HG03432 (cell line): ENCODE measurements around the gene CACNG3.
"Not testable (repeated sequence)": the region's sequence is repeated elsewhere in the genome, so short reads cannot be mapped to it uniquely, and the experiment has no call there.

Source experiments
- ATAC-seq: cut with Tn5 transposase; IDR thresholded peaks from one replicate; pipeline ENCODE4 v1.9.1; 2021; ENCODE audit warnings: mild to moderate bottlenecking, moderate library complexity; ENCODE audit not compliant: unreplicated experiment

The CACNG3 gene

DNA sequence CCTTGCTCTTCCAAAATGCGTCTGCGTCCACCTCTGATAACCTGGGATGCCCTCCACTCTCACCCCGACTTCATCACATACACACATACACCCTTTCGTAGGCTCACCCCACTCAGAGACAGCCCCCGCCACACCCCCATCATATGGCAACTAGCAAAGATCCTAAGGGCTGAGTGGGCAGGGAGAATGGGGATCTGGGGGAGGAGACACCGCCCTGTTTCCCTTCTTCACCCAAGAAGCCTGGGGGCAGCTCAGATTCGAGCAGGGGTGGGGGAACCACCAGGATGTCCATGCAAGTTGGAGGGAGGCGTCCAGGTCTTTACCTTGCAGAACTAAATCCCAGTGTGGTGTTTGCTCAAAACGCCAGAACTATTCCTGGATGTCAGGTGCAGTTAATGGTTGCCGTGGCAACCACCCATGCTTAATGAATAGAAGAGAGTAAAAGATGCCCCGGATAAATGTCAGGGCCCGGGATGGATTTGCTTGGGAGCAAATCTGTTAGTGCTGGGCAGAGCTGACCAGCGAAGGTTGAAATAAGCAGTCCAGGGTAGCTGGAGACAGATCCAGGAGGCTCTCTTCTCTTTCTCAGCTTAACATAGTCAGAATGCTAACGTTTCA is 72.8 kb downstream of the CACNG3 start:
- ATAC-seq = no peak

DNA sequence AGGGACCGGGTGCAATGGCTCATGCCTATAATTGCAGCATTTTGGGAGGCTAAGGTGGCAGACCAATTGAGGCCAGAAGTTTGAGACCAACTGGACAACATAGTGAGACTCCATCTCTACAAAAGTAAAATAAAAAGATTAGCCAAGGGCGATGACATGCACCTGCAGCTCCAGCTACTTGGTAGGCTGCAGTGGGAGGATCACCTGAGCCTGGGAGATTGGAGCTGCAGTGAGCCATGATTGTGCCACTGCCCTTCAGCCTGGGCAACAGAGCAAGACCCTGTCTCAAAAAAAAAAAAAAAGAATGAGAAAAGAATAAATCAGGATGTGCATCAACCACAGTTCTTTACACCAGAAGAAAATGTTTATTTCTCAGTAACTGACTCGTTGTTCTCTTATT is 76.0 kb downstream of the CACNG3 start:
- ATAC-seq = no peak

DNA sequence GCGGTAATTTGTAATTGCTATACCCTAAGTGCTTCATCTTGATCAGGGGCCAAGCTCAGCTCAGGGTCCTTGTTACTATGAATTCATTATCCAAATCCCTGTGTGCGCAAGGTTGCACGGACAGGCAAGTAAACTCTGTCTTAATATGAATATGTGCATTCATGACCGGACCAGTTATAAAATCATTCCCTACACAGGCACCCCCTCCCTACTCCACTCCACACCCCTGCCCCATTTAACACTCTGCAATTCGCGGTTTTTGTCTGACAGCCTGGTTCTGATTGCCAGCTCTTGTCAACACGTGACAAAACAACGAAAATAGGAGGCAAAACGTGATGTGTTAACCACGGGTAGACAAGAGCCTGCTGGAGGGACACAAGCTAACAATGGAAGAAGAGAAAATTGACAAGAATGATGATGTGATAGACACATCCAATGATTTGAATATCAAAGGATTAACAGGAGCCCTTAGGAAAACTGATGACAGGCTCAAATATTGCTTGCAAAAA is 76.5 kb downstream of the CACNG3 start:
- no peak for ATAC-seq

DNA sequence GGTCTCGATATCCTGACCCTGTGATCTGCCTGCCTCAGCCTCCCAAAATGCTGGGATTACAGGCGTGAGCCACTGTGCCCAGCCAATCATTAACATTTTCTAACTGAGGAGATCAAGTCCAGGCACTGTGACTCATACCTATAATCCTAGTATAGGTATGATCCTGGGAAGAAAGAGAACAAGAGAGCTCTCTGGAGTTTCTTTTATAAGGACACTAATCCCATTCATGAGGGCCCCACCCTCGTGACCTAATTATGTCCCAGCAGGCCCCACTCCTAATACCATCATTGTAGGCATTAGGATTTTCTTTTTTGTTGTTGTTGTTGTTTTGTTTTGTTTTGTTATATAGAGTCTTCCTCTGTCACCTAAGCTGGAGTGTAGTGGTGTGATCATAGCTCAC is 80.4 kb downstream of the CACNG3 start:
- ATAC-seq = no peak

DNA sequence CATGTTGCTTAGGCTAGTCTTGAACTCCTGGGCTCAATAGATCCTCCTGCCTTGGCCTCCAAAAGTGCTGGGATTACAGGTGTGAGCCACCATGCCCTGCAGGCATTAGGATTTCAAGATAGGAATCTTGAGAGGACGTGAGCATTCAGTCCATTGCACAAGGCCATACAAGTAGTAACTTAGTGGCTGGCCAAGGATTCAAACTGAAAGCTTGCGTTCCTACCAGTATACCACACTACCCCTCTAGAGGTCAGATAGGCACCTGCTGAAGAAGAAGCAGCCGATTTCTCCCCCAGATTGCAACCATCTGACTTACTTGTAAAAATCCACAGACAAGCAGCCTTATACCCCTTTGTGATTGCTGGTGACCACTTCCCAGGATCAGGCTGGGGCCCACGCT is 80.9 kb downstream of the CACNG3 start:
- no peak for ATAC-seq

DNA sequence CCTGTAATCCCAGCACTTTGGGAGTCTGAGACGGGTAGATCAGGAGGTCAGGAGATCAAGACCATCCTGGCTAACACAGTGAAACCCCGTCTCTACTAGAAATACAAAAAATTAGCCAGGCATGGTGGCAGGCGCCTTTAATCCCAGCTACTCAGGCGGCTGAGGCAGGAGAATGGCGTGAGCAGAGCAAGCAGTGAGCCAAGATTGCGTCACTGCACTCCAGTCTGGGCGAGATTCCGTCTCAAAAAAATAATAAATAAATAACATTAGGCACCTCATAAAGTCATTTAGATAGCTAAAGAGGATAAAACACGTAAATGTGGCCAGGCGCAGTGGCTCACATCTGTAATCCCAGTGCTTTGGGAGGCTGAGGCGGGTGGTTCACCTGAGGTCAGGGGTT is 87.7 kb downstream of the CACNG3 start:
- not testable (repeated sequence) for ATAC-seq

DNA sequence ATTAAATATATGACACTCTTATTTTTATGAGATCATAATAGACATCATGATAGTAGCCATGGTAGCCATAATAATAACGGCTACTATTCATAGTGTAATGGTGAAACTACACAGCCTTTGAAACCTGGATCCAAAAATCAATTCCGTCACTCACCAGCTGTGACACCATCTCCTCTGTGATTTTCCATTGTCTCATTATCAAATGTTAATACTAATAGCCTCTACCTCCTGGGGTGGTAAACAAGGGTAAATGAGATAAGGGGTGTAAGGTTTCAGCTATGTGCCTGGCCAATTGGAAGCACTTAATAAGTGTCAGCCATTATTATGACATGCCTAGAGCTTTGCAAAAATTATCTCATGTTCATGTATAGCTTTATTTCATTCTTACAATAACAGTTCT is 88.6 kb downstream of the CACNG3 start:
- no peak for ATAC-seq

DNA sequence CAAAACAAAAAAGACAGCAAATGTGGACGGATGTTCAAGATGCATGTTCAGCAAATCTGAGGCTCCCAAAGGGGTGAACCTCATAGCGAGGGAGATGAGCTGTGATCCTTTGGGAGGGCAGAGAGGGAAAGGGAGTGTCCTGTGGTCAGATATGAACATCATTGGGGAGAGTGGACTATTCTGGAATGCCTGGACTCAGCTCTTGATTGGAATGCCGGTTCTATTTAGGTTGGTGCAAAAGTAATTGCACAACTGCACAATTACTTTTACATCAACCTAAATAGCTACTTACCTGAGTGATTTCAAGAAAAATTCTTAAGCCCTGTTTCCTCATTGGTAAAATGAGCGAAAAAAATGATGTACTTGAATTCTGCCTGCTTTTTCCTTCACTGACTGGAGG is 89.6 kb downstream of the CACNG3 start:
- no peak for ATAC-seq

DNA sequence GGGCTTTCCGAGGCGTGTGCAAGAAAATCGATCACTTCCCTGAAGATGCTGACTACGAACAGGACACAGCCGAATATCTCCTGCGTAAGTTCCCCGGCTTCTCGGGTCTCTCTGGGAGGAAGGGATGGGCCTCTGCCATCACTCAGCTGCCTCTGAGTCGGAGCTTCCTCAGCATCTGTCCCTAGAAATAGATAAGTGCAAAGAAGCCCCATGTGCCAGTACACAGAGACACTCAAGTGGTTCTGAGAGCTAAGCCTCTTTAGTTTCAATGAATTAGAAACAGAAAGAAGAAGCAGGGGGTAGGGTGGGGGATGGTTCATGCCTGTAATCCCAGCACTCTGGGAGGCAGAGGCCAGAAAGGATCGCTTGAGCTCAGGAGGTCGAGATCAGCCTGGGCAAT is 90.6 kb downstream of the CACNG3 start:
- no peak for ATAC-seq

DNA sequence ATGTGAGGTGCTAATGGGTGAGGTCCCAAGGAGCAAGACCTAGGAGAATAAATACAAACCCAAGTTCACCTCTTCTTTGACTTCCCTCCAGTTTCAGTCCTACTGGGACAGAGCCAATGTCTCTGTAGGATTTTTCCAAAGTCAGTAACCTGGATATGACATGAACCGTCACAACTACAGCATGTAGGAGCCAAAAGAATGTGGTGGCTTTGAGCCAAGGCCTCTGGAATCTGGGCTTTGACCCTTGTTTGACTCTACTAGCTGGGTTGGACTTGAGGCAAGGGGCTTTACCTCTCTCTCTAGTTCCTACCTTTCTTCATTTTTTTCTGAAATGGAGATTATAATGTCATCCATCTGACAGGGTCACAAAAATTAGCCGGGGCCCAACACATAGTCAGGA is 91.4 kb downstream of the CACNG3 start:
- ATAC-seq = no peak

DNA sequence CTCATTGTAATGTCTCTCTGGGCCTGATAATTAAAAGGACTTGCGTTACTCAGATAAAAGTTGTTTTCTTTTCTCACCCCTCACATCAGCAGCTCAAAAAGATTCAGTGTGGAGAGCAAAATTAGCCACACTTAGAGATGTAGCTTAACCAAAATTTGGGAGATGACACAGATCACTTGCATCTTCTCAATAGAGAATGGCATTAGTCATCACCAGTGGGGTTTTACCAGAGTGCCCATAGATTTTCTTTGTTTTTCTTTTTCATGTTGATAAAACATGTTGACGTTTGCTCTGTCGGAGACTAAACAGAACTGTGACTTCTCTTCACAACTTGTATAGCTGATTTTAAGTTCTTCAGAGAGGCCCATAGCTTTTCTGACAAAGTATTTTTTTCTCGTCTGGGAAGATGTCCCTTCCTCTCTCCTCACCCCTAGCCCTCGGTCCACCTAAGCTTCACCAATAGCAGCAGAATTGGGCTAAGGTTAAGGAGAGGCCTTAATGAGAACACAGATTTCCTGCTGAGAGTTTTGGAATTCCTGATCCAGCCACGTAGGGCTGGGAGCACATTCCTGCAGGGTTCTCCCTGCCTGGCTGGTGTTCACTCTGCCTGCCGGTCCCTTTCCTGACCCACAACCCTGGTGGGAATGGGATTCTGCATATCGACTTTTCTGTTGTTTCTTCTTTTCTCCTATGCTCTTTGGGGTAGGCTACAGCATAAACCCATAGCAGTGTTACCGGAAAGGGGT is 92.6 kb downstream of the CACNG3 start:
- ATAC-seq = no peak

DNA sequence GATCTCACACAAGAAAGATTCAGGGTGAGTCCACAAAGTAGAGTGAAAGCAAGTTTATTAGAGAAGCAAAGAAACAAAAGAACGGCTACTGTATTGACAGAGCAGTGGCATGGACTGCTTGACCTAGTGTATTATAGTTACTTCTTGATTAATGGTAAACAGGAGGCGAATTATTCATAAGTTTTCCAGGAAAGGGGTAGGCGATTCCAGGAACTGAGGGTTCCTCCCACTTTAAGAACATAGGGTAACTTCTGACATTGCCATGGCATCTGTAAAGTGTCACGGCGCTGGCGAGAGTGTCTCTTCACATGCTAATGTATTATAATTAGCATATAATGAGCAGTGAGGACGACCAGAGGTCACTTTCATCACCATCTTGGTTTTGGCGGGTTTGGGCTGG is 93.2 kb downstream of the CACNG3 start:
- ATAC-seq = no peak

DNA sequence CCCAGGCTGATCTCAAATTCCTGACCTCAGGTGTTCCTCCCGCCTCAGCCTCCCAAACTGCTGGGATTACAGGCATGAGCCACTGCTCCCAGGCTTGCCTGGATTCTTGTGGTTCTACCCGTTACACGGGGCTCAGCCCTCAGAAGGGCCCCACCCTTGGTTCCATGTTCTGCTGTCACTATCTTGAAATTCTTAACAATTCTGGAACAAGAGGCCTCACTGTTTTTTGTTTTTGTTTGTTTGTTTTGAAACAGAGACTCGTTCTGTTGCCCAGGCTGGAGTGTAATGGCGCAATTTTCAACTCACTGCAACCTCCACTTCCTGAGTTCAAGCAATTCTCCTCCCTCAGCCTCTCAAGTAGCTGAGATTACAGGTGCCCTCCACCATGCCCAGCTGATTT is 96.6 kb downstream of the CACNG3 start:
- ATAC-seq = no peak

DNA sequence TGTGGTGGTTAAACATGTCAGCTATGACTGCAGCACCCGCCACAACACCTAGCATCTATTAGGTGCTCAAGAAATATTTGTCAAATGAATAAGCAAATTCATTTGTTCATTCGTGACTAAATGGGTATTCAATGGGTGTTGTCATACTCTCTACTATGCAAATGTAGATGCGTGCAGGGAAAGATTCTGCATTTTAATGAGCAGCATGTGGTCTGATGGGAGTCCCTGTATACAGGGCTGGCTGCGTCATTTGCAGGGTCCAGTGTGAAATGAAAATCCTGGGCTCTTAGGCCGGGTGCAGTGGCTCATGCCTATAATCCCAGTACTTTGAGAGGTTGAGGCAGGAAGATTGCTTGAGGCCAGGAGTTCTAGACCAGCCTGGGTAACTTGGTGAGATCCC is 97.5 kb downstream of the CACNG3 start:
- no peak for ATAC-seq

DNA sequence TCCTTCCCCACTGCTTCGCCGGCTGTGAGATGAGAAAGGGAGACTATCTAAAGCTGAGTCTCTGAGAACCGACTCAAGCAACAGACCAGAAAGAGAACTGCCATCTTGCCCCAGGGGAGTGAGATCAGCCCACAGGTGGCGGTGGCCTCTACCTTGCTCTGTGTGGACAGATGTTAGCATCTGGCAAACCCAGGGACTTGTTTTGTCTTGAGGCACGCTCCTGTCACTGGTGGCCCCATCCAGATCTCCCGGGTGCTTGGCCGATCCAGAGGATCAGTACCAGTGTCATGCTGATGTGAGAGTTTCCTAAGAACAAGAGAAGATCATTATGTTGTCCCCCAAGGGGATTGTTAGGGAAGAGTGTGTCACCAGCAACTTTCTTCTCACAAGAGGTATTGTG is 101.4 kb downstream of the CACNG3 start:
- ATAC-seq = no peak

DNA sequence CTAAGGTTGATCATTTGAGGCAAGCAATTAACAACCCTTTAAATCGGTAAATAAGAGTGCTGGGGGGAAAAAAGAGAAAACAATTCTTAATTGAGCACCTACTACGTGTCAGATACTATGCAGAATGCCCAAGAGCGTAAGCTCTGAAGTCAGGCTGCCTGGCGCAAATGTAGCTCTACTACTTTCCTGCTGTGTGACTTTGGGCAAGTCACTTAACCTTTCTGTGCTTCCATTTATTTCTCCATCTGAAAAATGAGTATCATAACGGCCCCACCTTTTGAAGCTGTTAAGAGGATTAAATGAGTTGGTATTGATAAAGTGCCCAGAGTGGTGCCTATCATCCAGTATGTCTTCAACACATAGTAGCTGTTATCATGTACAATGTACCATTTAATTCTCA is 102.0 kb downstream of the CACNG3 start:
- no peak for ATAC-seq

DNA sequence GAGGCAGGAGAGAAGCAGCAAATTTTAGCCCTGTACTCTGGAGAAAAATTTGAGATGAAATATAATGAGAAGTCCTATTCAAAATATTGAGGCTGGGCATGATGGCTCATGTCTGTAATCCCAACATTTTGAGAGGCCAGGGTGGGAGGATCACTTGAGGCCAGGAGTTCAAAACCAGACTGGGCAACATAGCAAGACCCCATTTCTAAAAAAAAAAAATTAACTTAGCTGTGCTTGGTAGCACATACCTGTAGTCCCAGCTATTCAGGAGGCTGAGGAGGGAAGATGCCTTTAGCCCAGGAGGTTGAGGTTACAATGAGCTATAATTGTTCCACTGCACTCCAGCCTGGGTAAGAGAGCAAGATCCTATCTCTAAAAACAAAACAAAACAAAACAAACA is 103.4 kb downstream of the CACNG3 start:
- ATAC-seq = no peak

DNA sequence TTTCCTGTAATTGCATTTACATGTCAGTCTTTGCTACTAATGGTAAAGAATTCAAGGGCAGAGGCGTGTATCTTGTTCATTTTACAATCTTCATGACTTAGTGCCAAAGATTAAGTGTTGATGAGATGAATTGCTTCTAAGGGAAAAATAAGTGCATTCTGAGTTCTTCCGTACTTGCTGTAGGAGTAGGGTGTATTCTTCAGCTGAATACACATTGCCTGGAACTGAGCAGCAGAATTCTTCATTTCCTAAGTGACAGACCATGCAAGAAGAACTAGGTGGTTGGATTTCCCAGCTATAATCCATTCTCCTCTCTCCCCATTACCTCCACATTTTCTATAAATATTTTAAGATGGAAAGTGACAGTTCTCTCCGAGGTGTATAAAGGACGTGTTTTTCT is 104.8 kb downstream of the CACNG3 start:
- no peak for ATAC-seq

DNA sequence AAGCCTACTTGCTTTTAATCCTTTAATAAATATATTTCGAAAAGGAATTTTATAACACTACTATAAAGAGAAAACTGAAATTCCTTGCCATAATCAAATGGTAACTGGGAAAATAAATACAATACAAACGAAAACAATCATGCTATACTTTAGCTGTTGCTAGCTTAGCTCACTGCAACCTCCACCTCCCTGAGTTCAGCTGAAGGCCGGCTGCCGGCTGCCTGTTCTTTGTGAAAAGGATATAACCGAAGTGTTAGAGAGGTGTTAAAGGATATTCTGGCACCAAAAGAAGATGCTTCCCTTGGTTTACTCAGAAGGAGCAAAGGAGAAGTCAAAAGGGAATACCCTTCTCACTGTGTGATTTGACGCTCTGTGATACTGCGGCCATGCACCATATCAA is 108.5 kb downstream of the CACNG3 start:
- no peak for ATAC-seq

DNA sequence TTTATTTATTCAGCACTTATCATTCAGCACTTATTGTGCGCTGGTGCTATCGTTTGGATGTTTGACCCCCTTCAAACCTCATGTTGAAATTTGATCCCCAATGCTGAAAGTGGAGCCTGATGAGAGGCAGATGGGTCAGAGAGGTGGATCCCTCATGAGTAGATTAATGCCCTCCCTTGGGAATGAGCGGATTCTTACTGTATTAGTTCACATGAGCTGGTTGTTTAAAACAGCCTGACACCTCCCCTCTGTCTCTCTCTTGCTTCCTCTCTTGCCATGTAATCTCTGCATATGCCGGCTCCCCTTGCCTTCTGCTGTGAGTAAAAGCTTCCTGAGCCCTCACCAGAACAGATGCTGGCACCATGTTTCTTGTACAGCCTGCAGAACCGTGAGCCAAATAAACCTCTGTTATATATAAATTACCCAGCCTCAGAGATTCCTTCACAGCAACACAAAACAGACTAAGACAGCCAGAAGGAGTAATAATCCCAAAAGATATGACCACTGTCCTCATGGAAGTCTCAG is 111.1 kb downstream of the CACNG3 start:
- ATAC-seq = no peak

DNA sequence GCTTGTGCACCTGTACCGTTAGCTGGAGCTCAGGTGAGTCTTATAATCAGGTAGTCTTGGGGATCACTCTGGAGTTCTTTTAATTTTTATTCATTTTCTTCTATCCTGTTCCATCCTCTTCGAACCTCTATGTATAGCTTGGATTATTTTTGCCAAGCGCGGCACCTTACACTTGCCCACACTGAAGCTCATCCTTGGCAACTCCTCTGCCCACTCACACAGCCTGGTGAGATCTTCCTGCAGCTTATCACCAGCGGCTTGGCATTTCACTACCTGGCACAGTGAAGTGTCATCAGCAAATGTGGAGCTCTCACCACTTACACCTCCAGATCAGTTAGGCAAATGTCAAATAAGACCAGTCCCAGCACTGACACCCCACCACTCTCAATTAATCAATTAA is 116.7 kb downstream of the CACNG3 start:
- ATAC-seq = no peak

DNA sequence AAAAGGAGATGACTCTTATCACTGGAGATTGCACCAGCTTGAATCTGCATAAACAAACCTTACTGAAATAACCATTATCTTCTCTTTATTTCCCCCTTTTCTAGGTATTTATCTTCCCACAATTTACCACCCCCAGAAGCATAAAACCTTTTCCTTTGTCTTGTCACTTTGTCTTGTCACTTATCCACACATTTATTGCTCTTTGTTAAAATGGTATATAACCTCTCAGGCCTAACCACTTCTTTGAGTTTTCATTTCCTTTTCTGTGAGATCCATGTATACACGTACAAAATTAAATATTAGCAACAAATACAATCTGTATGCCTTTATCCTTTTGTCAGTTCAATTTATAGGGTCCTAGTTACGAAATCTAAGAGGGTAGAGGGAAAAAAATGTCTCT is 122.9 kb downstream of the CACNG3 start:
- no peak for ATAC-seq
